Activated naive CD8-positive, alpha-beta T cell treated with anti-CD3 and anti-CD28 coated beads, Interleukin-2, amount 50 U/mL, for 16 hours (primary cell): ENCODE measurements around the gene CPS1.

Experiments
- DNase-seq: peaks from one replicate; pipeline ENCODE4 v3.0.0-alpha.2; 2020; ENCODE audit warnings: low read depth, low spot score

CPS1 gene

DNA sequence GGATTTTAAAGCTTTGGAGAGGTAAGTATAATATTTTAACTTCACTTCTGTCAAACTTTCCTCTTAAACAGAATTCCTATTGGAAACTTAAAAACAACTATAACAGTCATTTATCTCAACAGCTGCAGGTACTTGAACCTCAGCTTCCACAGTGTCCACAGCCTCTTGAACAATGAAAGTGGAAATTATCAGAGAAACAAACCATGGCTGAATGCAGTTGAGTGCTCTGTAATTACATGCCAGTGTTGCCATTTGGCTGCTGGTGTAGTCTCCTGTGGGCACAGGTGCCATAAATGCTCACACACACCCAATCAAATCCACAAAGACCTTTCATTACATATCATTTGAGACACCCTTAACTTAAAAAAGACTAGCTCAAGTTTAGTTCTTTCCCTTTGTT lies 125.1 kb downstream of the CPS1 start:
- DNase-seq: no peak

DNA sequence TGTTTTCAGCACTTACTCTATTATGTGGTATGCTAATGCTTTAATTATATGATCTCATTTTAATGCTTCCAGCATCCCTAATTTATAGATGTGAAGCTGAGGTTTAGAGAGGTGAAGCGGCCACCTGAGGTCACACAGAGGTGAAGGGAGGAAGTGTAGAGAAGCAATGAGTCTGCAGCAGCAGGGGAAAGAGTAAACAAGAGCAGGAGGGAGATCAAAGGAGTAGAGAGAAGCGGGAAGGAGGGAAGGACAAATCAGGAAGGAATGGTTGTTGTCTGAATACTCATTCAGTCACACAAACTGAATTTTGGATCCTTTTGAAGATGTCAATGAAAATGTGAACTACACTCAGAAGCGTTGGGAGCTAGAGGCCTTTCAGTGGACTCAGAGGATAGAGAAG lies 130.0 kb downstream of the CPS1 start:
- no peak for DNase-seq

DNA sequence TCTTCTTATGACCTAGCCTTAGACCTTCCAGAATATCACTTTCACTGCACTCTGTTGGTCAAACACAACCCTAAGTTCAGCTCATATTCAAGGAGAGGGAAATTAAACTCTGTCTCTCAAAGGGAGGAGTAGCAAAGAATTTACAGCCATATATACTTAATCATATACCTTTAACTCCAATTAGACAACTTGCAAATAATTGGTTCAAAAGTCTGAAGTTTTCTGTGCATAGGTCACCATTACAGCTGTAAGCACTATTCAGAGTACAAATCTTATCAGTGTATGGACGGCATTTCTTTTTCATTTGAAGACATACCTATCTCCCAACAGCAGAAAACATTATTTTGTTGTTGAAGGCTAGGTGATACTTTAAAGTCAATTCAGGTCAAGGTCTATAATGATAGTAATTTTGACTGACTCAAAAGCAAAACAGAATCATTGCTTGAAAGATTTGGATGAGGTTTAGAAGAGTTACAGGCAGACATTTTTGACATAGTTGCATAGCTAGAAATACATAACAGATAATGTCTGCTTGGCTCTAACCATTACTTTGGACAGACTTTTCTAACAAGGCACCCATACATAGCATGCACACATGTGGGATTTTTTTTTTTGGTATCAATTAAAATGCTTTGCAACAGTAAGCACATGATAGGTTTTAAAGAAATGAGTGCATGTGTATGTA lies 131.5 kb downstream of the CPS1 start:
- DNase-seq: no peak

DNA sequence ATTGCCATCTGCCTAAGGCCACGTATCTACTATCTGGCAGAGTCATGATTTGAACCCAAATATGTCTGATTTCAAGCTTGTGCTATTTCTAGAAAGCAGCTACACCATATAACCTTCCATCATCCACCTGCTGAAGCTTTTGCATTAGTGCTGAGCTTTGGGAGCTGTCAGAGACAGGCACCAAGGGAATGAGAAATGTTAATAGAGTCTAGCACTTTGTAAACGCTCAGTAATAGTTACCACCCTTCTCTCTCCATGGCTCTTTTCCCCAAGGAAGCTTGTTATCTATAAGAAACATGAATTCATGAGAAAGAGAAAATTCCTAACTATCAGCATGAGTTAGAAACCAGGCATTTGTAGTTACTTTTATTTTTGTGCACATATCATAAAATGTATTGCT lies 151.5 kb downstream of the CPS1 start:
- DNase-seq: no peak

DNA sequence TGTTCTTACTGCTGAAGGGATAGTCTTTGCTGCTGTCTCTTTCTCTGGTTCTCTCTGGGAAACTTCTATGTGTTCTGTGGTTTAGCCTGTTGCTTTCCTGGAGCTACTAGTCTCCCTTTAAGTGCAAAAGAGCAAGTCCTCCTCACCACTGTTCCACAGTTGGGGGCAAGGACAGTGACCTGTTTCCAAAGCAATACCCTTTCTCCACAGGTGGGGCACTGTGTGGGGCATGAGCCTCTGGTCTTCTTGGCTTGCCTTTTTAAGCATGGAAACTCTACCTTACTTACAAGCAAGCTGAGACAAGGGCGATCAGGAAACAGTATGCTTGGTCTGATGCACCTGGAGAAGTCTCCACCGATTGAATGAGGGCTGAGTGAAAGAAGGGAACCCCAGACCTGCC lies 156.7 kb downstream of the CPS1 start:
- no peak for DNase-seq

DNA sequence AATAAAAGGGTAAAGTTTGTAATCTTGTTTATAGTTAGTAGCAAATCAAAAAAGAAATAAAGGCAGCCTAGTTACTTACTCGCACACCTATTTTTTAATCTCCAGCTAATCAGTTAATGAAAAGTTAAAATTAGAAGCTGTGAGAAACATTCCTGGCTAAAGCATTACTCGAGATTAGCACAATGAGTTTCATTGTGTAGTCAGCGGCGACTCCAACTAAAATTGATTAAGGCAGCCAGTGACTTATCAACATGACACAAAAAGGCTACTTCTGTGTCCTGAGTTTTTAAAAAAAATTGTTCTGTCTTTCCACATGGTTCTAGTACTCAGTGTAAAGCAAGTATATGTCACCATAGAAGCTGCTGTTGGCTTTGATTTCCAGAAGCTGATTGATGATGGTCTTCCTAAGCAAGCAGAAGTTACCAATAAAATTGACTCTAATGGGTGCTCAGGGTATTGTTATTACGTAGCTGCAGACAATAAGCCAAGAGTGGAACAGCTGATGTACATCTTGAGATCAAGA lies 159.2 kb downstream of the CPS1 start:
- no peak for DNase-seq

DNA sequence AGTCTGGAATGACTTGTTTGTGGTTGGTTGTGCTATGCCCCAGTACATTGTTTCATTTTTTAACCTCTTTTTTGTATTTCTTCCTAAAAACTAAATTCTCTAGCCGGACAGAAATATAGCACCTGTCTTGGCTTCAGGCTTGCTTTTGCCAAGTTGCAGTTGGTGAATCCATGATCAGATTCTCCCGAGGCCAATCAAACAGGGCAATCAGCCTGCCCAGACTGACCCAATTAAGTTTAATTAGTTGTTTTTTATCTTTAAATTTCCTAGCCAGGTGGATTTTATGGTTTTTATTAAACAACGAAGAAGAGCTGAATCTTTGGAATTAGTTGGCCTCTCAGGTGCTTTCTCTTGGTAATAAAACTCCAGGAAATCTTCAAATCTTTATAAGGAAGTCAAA lies 162.1 kb downstream of the CPS1 start:
- no peak for DNase-seq

DNA sequence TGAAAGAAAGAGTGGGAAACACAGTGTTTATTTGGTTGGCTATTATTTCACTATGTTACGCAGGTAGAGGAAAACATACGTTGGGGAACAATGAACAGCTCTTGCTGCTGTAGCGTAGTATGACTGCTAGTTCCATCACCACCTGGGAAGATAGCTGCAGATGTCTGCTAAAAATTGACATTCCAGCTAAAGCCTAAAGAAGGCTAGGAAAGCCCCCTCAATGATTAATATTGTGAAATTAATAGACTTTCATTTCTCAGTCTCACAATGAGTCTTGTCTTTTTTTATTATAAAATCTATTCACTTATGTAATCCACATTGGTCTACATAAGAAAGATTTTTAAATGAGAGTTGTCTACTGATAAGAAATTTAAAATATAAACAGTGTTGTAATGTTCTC lies 165.7 kb downstream of the CPS1 start:
- no peak for DNase-seq

DNA sequence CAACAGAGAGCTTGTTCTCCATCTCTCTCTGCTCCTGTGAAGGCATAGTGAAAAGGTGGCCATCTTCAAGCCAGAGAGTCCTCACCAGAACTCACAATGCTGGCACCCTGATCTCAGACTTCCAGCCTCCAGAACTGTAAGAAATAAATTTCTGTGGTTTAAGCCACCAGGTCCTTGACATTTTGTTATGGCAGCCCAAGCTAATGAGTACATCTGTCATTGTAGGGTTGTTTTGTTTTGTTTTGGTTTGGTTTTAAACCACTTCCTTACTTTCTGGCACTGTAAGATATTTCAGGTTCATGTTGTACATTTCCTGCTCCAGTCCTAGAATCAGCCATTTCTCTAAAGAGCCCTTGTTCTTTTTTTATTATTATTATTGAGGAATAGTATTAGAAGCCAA lies 171.2 kb downstream of the CPS1 start:
- no peak for DNase-seq
